WTC11 (cell line): Measurements from ENCODE around the gene PCDHGB5. TPM values are rescaled to one million over a fixed set of nuclear protein-coding genes. Genes with fewer than 3 reads are reported as not detected.
"Not testable (repeated sequence)": the region's sequence is repeated elsewhere in the genome, so short reads cannot be mapped to it uniquely, and the experiment has no call there.

Source experiments
- ATAC-seq: fragments of 200-7000 bp; cut with Tn5 transposase; 2 replicates; pipeline ENCODE4 v1.10.0; 2021; ENCODE audit warnings: mild to moderate bottlenecking, moderate library complexity
- Bru-seq: library from RNA; stranded (reverse); fragments of 400-500 nt; gene quantifications from one replicate; lab custom pipeline; 2021; lab: Mats Ljungman, UMichigan
- CTCF ChIA-PET: fragments of 300-600 bp; sonication (Branson Sonifier 250); formaldehyde crosslinking; loops from one replicate; lab custom pipeline; 2021; ENCODE audit warnings: antibody characterized with exemption; lab: Charles Lee
- POLR2A ChIA-PET: fragments of 350-600 bp; sonication (Branson Sonifier 250); formaldehyde crosslinking; loops from one replicate; lab custom pipeline; 2021; ENCODE audit warnings: antibody characterized with exemption; lab: Charles Lee
- DNase-seq: peaks from one replicate; pipeline ENCODE4 v3.0.0; 2021; ENCODE audit warnings: low spot score
- H3K27ac Mint-ChIP-seq: 2 replicates; pipeline ENCODE4 v1.8.0; 2021; ENCODE audit warnings: mixed read lengths
- H3K27me3 Mint-ChIP-seq: 2 replicates; pipeline ENCODE4 v1.8.0; 2021; ENCODE audit warnings: low read depth, mild to moderate bottlenecking, moderate library complexity, mixed read lengths
- H3K36me3 Mint-ChIP-seq: 2 replicates; pipeline ENCODE4 v1.8.0; 2021; ENCODE audit warnings: mixed read lengths
- H3K4me1 Mint-ChIP-seq: 2 replicates; pipeline ENCODE4 v1.8.0; 2022; ENCODE audit warnings: mixed read lengths
- H3K4me3 Mint-ChIP-seq: 2 replicates; pipeline ENCODE4 v1.8.0; 2021; ENCODE audit warnings: mild to moderate bottlenecking, moderate library complexity, mixed read lengths
- H3K9me3 Mint-ChIP-seq: 2 replicates; pipeline ENCODE4 v1.8.0; 2021; ENCODE audit warnings: mixed read lengths
- ATF1 ChIP-seq: sonication (generic); formaldehyde crosslinking; IDR thresholded peaks from 2 replicates; pipeline ENCODE4 v1.8.1; 2023; ENCODE audit warnings: mild to moderate bottlenecking, moderate library complexity, missing genetic modification reagents
- ATF6 ChIP-seq: sonication (generic); formaldehyde crosslinking; IDR thresholded peaks from 2 replicates; pipeline ENCODE4 v1.8.1; 2023; ENCODE audit warnings: mild to moderate bottlenecking, missing genetic modification reagents
- CREB1 ChIP-seq: sonication (generic); formaldehyde crosslinking; IDR thresholded peaks from 2 replicates; pipeline ENCODE4 v1.8.0; 2023; ENCODE audit warnings: mild to moderate bottlenecking, missing genetic modification reagents
- CTCF ChIP-seq: fragments of 200-600 bp; IDR thresholded peaks from 2 replicates; pipeline ENCODE4 v1.8.0; 2022; ENCODE audit warnings: antibody characterized with exemption
- KAT7 ChIP-seq: sonication (generic); formaldehyde crosslinking; IDR thresholded peaks from 2 replicates; pipeline ENCODE4 v1.8.1; 2023; ENCODE audit warnings: missing genetic modification reagents, mild to moderate bottlenecking, borderline replicate concordance
- RORB ChIP-seq: fragments of 250-450 bp; sonication (Bioruptor Pico); IDR thresholded peaks from 2 replicates; pipeline ENCODE4 v1.9.0; 2021; ENCODE audit warnings: mild to moderate bottlenecking
- SP1 ChIP-seq: sonication (generic); formaldehyde crosslinking; conservative IDR thresholded peaks from 2 replicates; pipeline ENCODE4 v1.8.1; 2022; ENCODE audit warnings: missing genetic modification reagents
- TEAD1 ChIP-seq: sonication (generic); formaldehyde crosslinking; IDR thresholded peaks from 2 replicates; pipeline ENCODE4 v1.8.0; 2022; ENCODE audit warnings: mild to moderate bottlenecking, missing genetic modification reagents
- TP53 ChIP-seq: sonication (generic); formaldehyde crosslinking; IDR thresholded peaks from 2 replicates; pipeline ENCODE4 v1.8.1; 2023; ENCODE audit warnings: mild to moderate bottlenecking, missing genetic modification reagents
- ZNF396 ChIP-seq: fragments of 250-450 bp; sonication (Bioruptor Pico); IDR thresholded peaks from 2 replicates; pipeline ENCODE4 v1.8.0; 2021; ENCODE audit warnings: mild to moderate bottlenecking, moderate library complexity, borderline replicate concordance
- long read RNA-seq, 3 experiments: library from RNA in 1 of 3; library from capped mRNA in 1 of 3; library from polyadenylated mRNA in 1 of 3; unstranded in 2 of 3; stranded (forward) in 1 of 3; transcript quantifications; one replicate each; pipeline ENCODE4 v2.0.0, GENCODE V29; 2021
- total RNA-seq: library from RNA; stranded (reverse); gene quantifications from 3 replicates; pipeline ENCODE4 v1.2.3, GENCODE V29; 2021
- TF ChIP-seq, protein P1 (sequence below): sonication (generic); formaldehyde crosslinking; IDR thresholded peaks from 2 replicates; pipeline ENCODE4 v1.8.1; 2023; ENCODE audit warnings: mild to moderate bottlenecking, missing genetic modification reagents, borderline replicate concordance
- TF ChIP-seq, protein P2 (sequence below): sonication (generic); formaldehyde crosslinking; IDR thresholded peaks from 2 replicates; pipeline ENCODE4 v1.8.1; 2023; ENCODE audit warnings: mild to moderate bottlenecking, missing genetic modification reagents
- TF ChIP-seq, protein P3 (sequence below): sonication (generic); formaldehyde crosslinking; IDR thresholded peaks from 2 replicates; pipeline ENCODE4 v1.8.0; 2022; ENCODE audit warnings: mild to moderate bottlenecking, missing genetic modification reagents
- TF ChIP-seq, protein P4 (sequence below): fragments of 250-450 bp; sonication (Bioruptor Pico); IDR thresholded peaks from 2 replicates; pipeline ENCODE4 v1.9.0; 2021; ENCODE audit warnings: mild to moderate bottlenecking

PCDHGB5 gene
- 7.6 to 9.7 TPM (median 7.7 TPM) in 3 replicates for total RNA-seq
- percentile 83 among the genes with signal in this experiment for Bru-seq, nascent RNA
- long read RNA-seq, experiment 1, full-length matches to known transcripts, result 3 of 3 reads
- long read RNA-seq, experiment 1, partial matches to known transcripts, result 0 of 3 reads
- long read RNA-seq, experiment 1, other reads (novel, unspliced or antisense), result 0 of 3 reads
- long read RNA-seq, experiment 2, full-length matches to known transcripts, result 7 of 7 reads
- long read RNA-seq, experiment 2, partial matches to known transcripts, result 0 of 7 reads
- long read RNA-seq, experiment 2, other reads (novel, unspliced or antisense), result 0 of 7 reads
- long read RNA-seq, experiment 3, result 0 reads

DNA sequence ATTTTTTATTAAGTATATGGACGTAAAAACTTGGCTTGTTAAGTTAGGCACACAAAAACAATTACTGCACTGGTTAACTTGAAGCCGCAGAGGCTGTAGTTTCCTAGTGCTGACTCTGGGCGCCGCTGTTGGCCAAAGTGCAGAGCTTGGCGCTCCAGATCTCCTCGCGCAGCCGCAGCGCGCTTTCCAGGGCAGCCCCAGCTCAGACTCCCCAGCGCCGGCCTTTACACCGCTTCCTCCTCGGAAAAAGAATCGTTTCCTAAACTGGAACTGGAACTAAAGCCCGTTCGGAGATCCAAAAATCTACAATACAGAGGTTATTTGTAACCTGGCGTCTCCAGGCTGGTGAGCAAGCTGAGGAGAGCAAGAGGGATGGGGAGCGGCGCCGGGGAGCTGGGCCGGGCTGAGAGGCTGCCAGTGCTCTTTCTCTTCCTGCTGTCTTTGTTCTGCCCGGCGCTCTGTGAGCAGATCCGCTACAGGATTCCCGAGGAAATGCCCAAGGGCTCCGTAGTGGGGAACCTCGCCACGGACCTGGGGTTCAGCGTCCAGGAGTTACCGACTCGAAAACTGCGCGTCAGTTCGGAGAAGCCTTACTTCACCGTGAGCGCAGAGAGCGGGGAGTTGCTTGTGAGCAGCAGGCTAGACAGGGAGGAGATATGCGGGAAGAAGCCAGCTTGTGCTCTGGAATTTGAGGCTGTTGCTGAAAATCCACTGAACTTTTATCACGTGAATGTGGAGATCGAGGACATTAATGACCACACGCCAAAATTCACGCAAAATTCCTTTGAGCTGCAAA is at the start of gene PCDHGB5:
Gene PCDHGB5, plus strand, starts transcription at position 192 of the 796 bp plus-strand sequence. Its CDS starts 181 bp downstream, at position 373.
- POLR2A ChIA-PET, H3K27ac Mint-ChIP-seq, H3K4me1 Mint-ChIP-seq: not testable (repeated sequence)
- CTCF ChIA-PET, result interaction anchor here (0.7 to 4.3 kb wide), 27 partner anchors 8 to 263 kb away, joined by 3 to 38 read pairs (median 7); partner anchors contain the start of genes PCDHB14, PCDHB15, PCDHB5 and PCDHGA1
- peak; percentile 42; the same call in 1 of the 2 replicates for TF ChIP-seq CTCF
- peak; percentile 69 for DNase-seq
- Mint-ChIP-seq H3K9me3 (peaks cover 57% of the 10 kb centered on the region), H3K36me3 (peaks cover 66% of the 10 kb centered on the region), H3K27me3 (peaks cover 14% of the 10 kb centered on the region), H3K4me3 (peak within 1 kb of the TSS; percentile 63)
- peak; percentile 93 for ATAC-seq

- peak; percentile 96 for ATAC-seq
- peak within 1 kb of the TSS; percentile 72 for H3K4me3 Mint-ChIP-seq
- peak; percentile 86 for DNase-seq
- H3K4me1 Mint-ChIP-seq, result peaks cover 2% of the 10 kb centered on the region
- peaks cover 54% of the 10 kb centered on the region for H3K36me3 Mint-ChIP-seq
- H3K27ac Mint-ChIP-seq, result peak within 1 kb of the TSS; percentile 47; the same call in 1 of the 2 replicates
- ChIA-PET POLR2A (interaction anchor here (0.6 kb wide), 1 partner anchor 286 kb away, joined by 3 read pairs; no protein-coding TSS in a partner anchor), CTCF (interaction anchor here (0.7 to 3.7 kb wide), 45 partner anchors 8 to 269 kb away, joined by 3 to 27 read pairs (median 6); partner anchors contain the start of genes DIAPH1, PCDHB10, PCDHB11 and PCDHB13)
- H3K9me3 Mint-ChIP-seq, result peaks cover 52% of the 10 kb centered on the region
- H3K27me3 Mint-ChIP-seq, result peaks cover 3% of the 10 kb centered on the region
- TF ChIP-seq KAT7 (no peak), ATF6 (CRISPR knock-in tag) (no peak), SP1 (CRISPR knock-in tag) (0 out of 2 replicates have a peak, but pooled peaks have one; percentile 25), RORB (no peak), ATF1 (CRISPR knock-in tag) (no peak), CREB1 (CRISPR knock-in tag) (no peak), TP53 (CRISPR knock-in tag) (no peak), CTCF (peak; percentile 50), ZNF396 (no peak), TEAD1 (CRISPR knock-in tag) (no peak)
- TF ChIP-seq, protein P1, sequence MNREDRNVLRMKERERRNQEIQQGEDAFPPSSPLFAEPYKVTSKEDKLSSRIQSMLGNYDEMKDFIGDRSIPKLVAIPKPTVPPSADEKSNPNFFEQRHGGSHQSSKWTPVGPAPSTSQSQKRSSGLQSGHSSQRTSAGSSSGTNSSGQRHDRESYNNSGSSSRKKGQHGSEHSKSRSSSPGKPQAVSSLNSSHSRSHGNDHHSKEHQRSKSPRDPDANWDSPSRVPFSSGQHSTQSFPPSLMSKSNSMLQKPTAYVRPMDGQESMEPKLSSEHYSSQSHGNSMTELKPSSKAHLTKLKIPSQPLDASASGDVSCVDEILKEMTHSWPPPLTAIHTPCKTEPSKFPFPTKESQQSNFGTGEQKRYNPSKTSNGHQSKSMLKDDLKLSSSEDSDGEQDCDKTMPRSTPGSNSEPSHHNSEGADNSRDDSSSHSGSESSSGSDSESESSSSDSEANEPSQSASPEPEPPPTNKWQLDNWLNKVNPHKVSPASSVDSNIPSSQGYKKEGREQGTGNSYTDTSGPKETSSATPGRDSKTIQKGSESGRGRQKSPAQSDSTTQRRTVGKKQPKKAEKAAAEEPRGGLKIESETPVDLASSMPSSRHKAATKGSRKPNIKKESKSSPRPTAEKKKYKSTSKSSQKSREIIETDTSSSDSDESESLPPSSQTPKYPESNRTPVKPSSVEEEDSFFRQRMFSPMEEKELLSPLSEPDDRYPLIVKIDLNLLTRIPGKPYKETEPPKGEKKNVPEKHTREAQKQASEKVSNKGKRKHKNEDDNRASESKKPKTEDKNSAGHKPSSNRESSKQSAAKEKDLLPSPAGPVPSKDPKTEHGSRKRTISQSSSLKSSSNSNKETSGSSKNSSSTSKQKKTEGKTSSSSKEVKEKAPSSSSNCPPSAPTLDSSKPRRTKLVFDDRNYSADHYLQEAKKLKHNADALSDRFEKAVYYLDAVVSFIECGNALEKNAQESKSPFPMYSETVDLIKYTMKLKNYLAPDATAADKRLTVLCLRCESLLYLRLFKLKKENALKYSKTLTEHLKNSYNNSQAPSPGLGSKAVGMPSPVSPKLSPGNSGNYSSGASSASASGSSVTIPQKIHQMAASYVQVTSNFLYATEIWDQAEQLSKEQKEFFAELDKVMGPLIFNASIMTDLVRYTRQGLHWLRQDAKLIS, result no peak
- TF ChIP-seq, protein P2, sequence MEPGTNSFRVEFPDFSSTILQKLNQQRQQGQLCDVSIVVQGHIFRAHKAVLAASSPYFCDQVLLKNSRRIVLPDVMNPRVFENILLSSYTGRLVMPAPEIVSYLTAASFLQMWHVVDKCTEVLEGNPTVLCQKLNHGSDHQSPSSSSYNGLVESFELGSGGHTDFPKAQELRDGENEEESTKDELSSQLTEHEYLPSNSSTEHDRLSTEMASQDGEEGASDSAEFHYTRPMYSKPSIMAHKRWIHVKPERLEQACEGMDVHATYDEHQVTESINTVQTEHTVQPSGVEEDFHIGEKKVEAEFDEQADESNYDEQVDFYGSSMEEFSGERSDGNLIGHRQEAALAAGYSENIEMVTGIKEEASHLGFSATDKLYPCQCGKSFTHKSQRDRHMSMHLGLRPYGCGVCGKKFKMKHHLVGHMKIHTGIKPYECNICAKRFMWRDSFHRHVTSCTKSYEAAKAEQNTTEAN (CRISPR knock-in tag), result no peak
- TF ChIP-seq, protein P3, sequence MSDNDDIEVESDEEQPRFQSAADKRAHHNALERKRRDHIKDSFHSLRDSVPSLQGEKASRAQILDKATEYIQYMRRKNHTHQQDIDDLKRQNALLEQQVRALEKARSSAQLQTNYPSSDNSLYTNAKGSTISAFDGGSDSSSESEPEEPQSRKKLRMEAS (CRISPR knock-in tag), result no peak
- TF ChIP-seq, protein P4, sequence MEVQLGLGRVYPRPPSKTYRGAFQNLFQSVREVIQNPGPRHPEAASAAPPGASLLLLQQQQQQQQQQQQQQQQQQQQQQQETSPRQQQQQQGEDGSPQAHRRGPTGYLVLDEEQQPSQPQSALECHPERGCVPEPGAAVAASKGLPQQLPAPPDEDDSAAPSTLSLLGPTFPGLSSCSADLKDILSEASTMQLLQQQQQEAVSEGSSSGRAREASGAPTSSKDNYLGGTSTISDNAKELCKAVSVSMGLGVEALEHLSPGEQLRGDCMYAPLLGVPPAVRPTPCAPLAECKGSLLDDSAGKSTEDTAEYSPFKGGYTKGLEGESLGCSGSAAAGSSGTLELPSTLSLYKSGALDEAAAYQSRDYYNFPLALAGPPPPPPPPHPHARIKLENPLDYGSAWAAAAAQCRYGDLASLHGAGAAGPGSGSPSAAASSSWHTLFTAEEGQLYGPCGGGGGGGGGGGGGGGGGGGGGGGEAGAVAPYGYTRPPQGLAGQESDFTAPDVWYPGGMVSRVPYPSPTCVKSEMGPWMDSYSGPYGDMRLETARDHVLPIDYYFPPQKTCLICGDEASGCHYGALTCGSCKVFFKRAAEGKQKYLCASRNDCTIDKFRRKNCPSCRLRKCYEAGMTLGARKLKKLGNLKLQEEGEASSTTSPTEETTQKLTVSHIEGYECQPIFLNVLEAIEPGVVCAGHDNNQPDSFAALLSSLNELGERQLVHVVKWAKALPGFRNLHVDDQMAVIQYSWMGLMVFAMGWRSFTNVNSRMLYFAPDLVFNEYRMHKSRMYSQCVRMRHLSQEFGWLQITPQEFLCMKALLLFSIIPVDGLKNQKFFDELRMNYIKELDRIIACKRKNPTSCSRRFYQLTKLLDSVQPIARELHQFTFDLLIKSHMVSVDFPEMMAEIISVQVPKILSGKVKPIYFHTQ (CRISPR knock-in tag), result no peak
Measured at GRCh38 chr5:141349917-141350619, 47.7 kb upstream of the PCDHGB5 start, which contains the start of gene PCDHGB1. Gene PCDHGB1 (plus strand): TSS chr5:141350099. CDS start chr5:141350261, 162 bp downstream.
